ENCODE measurements around the gene AKT1. TPM values are rescaled to one million over a fixed set of nuclear protein-coding genes. Genes with fewer than 3 reads are reported as not detected.
"Not testable (repeated sequence)": the region's sequence is repeated elsewhere in the genome, so short reads cannot be mapped to it uniquely, and the experiment has no call there.

AKT1 gene
- total RNA-seq, 4 donors from 2014 or later = 66.6 to 93.7 (median 71.3) TPM

DNA sequence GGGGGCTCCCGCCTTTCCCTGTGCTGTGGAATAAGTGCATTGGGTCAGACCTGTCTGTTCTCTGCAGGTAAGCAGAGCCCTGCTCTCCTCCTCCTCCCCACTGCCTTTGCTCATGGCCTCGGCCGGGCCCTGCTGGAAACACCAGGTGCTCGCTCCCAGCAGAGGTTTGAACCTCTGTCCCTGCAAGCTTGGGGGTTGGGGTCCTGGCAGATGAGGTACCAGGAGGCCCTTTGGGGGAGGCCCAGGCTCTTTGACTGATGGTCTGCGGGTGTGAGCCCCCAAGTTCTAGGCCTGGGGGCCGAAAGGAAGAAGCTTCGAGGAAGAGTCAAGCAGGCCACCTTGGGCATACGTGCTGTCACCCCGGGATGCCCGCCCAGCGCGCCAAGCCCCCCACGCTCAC, 47.5 kb upstream of the AKT1 start:
- Histone ChIP-seq H3K4me1 (peaks cover 5 to 22% (median 17%) of the 10 kb centered on the region in 3 donors), H3K27me3 (peaks cover 0 to 66% (median 6%) of the 10 kb centered on the region in 4 donors), H3K9me3 (no peaks in the 10 kb centered on the region), H3K36me3 (no peaks in the 10 kb centered on the region), H3K27ac (no peak overlapping the region), H3K4me3 (peak overlapping the region; percentile 21 to 60 (median 41))
- intact Hi-C loops (cut with DNase I) = no loop called here
- TF ChIP-seq, protein P1, sequence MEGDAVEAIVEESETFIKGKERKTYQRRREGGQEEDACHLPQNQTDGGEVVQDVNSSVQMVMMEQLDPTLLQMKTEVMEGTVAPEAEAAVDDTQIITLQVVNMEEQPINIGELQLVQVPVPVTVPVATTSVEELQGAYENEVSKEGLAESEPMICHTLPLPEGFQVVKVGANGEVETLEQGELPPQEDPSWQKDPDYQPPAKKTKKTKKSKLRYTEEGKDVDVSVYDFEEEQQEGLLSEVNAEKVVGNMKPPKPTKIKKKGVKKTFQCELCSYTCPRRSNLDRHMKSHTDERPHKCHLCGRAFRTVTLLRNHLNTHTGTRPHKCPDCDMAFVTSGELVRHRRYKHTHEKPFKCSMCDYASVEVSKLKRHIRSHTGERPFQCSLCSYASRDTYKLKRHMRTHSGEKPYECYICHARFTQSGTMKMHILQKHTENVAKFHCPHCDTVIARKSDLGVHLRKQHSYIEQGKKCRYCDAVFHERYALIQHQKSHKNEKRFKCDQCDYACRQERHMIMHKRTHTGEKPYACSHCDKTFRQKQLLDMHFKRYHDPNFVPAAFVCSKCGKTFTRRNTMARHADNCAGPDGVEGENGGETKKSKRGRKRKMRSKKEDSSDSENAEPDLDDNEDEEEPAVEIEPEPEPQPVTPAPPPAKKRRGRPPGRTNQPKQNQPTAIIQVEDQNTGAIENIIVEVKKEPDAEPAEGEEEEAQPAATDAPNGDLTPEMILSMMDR (IDR thresholded peaks at IDR 0.05) = no peak
- no peak for TF ChIP-seq POLR2A (IDR thresholded peaks at IDR 0.05)
- DNase-seq = no peak
- WGBS, 2 donors = 73 to 88% methylated on average over 1 to 3 of the region's 13 CpGs

DNA sequence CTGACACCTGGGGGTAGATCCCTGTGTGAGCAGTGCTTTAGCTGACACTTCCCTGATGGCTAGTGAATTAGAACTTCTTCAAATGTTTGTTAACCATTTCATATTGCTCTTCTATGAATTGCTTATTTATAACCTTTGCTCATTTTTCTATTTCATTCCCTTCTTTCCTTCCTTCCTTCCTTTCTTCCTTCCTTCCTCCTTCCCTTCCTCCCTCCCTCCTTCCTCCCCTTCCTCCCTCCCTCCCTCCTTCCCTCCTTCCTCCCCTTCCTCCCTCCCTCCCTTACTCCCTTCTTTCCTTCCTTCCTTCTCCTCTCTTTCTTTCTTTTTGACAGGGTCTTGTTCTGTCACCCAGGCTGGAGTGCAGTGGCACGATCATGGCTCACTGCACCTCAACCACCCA, 46.2 kb upstream of the AKT1 start:
- DNase-seq = no peak
- TF ChIP-seq, protein P1 (IDR thresholded peaks at IDR 0.05) = no peak
- no peak for TF ChIP-seq POLR2A (IDR thresholded peaks at IDR 0.05)
- H3K27ac ChIP-seq = no peak overlapping the region
- 88 to 100% methylated on average over 1 of the region's 1 CpG for WGBS, 2 donors
- H3K27me3 ChIP-seq = peaks cover 0 to 59% (median 6%) of the 10 kb centered on the region in 4 donors
- H3K9me3 ChIP-seq = no peaks in the 10 kb centered on the region
- no peak overlapping the region for H3K4me3 ChIP-seq
- intact Hi-C loops (cut with DNase I) = no loop called here
- H3K4me1 ChIP-seq = peaks cover 5 to 22% (median 17%) of the 10 kb centered on the region in 3 donors
- no peaks in the 10 kb centered on the region for H3K36me3 ChIP-seq

DNA sequence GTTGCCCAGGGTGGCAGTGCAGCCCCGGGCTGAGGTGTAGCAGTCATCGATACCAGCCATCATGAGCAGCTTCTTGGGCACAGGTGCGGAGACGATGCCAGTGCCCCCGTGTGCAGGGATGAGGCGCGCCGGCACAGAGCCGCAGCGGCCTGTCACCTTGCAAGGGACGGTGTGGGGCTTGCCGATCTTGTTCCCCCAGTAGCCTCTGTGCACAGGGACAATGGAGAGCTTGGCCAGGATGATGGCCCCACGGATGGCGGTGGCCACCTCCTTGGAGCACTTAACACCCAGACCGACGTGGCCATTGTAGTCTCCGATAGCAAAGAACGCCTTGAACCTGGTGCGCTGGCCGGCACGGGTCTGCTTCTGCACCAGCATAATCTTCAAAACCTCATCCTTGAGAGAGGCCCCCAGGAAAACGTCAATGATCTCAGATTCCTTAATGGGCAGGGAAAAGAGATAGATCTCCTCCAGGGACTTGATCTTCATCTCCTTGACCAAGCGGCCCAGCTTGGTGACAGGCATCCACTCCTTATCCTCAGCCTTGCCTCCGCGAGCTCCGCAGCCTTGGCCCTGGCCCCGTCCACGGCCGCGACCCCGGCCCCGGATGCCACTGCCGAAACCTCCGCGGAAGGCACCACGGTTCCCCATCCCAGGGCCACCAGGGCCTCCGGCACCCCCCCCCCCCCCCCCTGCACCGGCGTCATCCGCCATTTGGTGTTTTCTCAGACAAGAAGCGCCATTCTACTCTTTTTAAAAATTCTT, 40.8 kb upstream of the AKT1 start:
- H3K27ac ChIP-seq; H3K27me3 ChIP-seq; H3K4me1 ChIP-seq; DNase-seq; intact Hi-C loops (cut with DNase I); H3K4me3 ChIP-seq; H3K9me3 ChIP-seq; H3K36me3 ChIP-seq: not testable (repeated sequence)
- 93 to 95% methylated on average over 10 to 21 of the region's 41 CpGs for WGBS, 2 donors

DNA sequence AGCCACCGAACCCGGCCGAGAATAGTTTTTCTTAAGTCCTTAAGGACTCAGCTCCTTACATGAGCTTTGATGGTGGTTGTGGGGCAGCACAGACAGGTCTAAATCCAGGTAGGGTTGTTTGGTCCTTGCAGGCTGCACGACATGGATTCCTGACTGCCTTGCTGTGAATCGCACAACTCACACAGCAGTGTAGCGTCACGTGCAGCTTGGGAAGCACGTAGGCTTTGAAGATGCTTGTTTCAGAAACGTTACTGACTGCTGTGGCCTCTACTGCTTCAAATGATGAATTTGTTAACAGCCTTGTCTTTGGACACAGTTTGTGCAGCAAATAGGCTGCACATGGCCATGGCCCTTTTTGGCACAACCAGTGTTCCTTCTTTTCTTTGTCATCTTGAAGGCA, 35.2 kb upstream of the AKT1 start:
- TF ChIP-seq, protein P1 (IDR thresholded peaks at IDR 0.05) = no peak
- TF ChIP-seq POLR2A (IDR thresholded peaks at IDR 0.05) = no peak
- no peak for DNase-seq
- H3K4me1 ChIP-seq = peaks cover 16 to 21% (median 16%) of the 10 kb centered on the region in 3 donors
- intact Hi-C loops (cut with DNase I) = no loop called here
- no peaks in the 10 kb centered on the region for H3K36me3 ChIP-seq
- H3K27me3 ChIP-seq = peaks cover 0 to 2% (median 0%) of the 10 kb centered on the region in 4 donors
- no peak overlapping the region for H3K4me3 ChIP-seq
- no peaks in the 10 kb centered on the region for H3K9me3 ChIP-seq
- 61 to 76% methylated on average over 9 of the region's 9 CpGs for WGBS, 2 donors
- H3K27ac ChIP-seq = no peak overlapping the region

DNA sequence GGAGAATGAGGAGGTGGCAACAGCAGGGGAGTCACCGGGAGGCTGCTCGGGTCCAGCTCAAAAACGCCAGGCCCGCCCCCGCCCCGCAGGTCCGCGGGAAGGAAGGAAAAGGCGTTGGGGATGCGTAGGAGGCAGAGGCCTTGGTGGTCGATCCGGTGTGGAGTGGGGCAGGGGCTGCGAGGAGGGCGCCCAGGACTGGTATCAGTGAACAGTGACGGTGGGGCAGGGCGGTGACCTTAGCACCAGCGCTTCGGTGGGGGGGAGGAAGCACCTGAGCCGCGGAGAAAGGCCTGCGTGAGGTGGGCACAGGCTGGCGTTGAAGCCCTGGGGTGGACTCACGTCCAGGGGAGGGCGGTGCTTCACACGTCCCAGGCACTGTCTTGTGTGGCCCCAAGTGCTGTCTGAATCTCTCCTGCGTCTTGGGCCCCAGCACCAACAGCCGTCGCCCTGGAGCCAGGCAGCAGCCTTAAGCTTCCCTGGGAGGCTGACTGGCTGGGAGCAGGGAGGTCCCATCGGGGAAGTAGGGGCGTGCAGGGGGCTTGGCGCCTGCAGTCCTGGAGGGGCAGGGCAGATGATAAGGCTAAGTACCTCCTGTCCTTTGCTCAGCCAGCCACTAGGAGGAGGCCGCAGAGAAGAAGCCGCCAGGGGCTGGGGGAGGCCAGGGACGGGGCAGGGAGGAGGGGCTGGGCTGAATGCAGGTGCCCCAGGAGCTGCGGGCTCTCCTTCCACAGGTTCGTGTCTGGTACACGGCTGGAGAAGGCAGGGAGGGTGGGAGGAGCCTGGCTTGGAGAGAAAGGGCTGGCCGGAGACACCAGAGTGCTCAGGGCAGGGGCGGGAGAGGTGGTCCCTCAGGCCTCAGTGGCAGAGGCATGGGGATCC, 31.9 kb upstream of the AKT1 start:
- H3K9me3 ChIP-seq = no peaks in the 10 kb centered on the region
- H3K27ac ChIP-seq = peak overlapping the region in 3 of 4 donors; percentile 12 to 77 (median 42)
- no peak for DNase-seq
- intact Hi-C loops (cut with DNase I) = loop anchor here (5.0 kb wide), 1 partner anchor 60 kb away; no protein-coding TSS in a partner anchor
- H3K27me3 ChIP-seq = peaks cover 0 to 6% (median 0%) of the 10 kb centered on the region in 4 donors
- H3K4me3 ChIP-seq = peak overlapping the region; percentile 31 to 76 (median 55)
- WGBS, 2 donors = 0 to 8% methylated on average over 8 to 22 of the region's 39 CpGs
- no peak for TF ChIP-seq POLR2A (IDR thresholded peaks at IDR 0.05)
- TF ChIP-seq, protein P1 (IDR thresholded peaks at IDR 0.05) = peak in 4 of 6 experiments; percentile 25 to 54 (median 40)
- peaks cover 20 to 26% (median 21%) of the 10 kb centered on the region in 3 donors for H3K4me1 ChIP-seq
- no peaks in the 10 kb centered on the region for H3K36me3 ChIP-seq
